GM12892 (cell line): ENCODE measurements around the gene SYNE1.
A peak's percentile ranks its signal among the peaks of the same experiment; 100 is the strongest.

Experiments
- DNase-seq: peaks from one replicate; pipeline ENCODE4 v3.0.0; 2011; ENCODE audit not compliant: insufficient read length
- FAIRE-seq: peaks from 2 replicates; lab custom pipeline; 2011; peaks lifted over from hg19 to GRCh38; lab: Jason Lieb, UNC
- POLR2A ChIP-seq: IDR thresholded peaks from 2 replicates; pipeline ENCODE4 v1.6.1; 2011; ENCODE audit warnings: low read depth, low read length, control low read depth
- POLR2AphosphoS5 ChIP-seq: IDR thresholded peaks from 2 replicates; pipeline ENCODE4 v1.6.1; 2011; ENCODE audit warnings: low read depth, low read length, control low read depth
- TAF1 ChIP-seq: IDR thresholded peaks from 2 replicates; pipeline ENCODE4 v1.6.1; 2011; ENCODE audit warnings: low read depth, mild to moderate bottlenecking, control low read depth, low read length, borderline replicate concordance

Gene SYNE1

DNA sequence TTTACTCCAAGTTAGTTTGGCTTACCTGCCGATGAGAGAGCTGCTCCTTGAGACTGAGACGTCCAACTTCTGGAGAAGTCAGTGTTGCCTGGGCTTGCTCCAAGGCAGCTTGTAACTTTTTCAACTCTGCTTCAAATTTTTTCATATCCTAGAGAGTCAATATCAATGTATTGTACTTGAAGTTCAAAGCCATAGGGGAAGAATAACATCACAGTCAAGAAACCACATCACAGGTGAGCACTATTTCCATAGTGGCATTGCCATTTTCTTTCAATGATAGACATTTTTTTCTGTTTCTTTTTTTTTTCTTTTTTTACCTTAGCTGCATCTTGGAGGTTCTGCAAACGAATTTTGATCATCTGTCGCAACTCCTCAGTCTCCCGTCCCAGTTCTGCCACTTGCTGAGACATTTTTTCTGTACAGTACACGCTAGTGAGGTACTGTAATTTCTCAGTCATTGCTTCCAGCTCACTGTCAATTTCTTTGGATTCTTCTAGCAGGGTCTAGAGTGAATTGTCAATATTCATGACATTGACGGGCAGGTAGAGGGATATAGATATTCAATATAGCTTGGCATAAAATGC, 326.7 kb downstream of the SYNE1 start:
- TF ChIP-seq TAF1 (no peak), POLR2AphosphoS5 (no peak), POLR2A (no peak)
- no peak for FAIRE-seq
- no peak for DNase-seq

DNA sequence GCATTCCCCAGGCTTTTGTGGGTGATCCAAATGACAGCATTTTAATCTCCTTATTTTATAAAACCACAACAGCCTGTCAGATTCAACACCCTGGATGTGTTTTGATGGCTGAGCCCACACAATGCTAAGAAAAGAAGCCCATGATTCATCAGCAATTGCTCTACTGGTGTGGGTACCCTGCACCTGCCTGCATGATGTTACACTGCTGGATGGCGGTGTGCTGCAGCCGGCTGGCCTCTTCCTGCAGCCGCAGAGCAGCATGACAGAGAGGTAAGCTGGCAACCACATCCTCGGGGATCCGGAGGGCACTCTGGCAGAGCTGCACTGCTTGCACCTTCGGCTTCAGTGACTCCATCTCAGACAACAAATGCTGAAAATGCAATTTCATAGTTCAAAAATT, 327.5 kb downstream of the SYNE1 start:
- no peak for DNase-seq
- FAIRE-seq = no peak
- TF ChIP-seq TAF1 = no peak
- TF ChIP-seq POLR2AphosphoS5 = no peak
- TF ChIP-seq POLR2A = no peak

DNA sequence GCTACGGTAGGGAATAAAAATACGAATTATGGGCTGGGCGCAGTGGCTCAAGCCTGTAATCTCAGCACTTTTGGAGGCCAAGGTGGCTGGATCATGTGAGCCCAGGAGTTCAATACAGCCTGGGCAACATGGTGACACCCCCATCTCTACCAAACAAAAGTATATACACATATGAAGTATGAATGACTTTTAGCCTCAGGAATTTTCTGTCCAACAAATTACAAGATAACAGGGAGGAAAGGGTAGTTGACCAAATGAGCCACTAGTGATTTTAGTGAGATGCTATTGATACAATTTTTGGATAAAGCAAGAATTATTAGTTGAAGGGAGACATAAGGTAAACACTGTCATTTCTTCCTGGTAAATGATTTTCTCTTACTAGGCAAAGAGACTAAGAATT, 328.2 kb downstream of the SYNE1 start:
- FAIRE-seq (no peak), DNase-seq (no peak)
- TF ChIP-seq POLR2AphosphoS5 (no peak), TAF1 (no peak), POLR2A (no peak)

DNA sequence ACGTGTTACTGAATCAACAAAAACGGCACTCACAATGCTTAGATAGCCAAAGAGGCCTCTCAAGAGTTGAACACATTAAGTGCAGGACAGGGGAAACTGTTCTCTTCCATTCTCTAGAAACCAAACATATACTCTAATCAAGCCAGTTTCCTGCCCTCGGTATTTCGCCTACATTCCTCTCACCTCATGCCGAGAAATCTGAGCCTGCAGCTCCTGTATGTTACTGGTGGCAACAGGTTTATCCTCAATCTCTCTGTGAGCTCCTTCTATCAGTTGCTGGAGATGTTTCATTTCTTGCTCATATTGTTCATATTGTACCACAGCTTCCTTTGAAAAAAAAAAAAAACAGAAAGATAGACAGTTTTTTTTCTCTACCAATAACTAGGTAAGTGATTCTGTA, 328.9 kb downstream of the SYNE1 start:
- TF ChIP-seq POLR2A = no peak
- no peak for TF ChIP-seq TAF1
- no peak for TF ChIP-seq POLR2AphosphoS5
- FAIRE-seq (no peak), DNase-seq (no peak)

DNA sequence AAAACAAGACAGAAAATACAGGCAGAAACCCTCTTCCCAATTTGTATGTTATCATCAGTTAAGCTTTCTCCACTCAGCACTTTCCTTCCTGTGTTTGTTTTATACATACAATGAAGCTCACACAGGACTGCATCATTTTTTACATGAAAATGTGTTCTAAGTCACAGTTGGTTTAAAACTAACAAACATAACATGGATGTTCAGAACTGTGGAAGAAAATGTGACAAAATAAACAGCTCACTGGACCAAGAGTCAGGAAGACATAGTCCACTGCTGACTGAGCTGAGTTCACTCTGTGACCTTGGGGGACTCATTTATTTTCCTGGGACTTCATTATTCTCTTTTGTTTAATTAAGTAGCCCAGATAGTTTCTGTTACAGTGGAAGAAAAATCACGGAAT, 331.5 kb downstream of the SYNE1 start:
- FAIRE-seq (no peak), DNase-seq (no peak)
- no peak for TF ChIP-seq POLR2AphosphoS5
- TF ChIP-seq POLR2A = no peak
- TF ChIP-seq TAF1 = no peak

DNA sequence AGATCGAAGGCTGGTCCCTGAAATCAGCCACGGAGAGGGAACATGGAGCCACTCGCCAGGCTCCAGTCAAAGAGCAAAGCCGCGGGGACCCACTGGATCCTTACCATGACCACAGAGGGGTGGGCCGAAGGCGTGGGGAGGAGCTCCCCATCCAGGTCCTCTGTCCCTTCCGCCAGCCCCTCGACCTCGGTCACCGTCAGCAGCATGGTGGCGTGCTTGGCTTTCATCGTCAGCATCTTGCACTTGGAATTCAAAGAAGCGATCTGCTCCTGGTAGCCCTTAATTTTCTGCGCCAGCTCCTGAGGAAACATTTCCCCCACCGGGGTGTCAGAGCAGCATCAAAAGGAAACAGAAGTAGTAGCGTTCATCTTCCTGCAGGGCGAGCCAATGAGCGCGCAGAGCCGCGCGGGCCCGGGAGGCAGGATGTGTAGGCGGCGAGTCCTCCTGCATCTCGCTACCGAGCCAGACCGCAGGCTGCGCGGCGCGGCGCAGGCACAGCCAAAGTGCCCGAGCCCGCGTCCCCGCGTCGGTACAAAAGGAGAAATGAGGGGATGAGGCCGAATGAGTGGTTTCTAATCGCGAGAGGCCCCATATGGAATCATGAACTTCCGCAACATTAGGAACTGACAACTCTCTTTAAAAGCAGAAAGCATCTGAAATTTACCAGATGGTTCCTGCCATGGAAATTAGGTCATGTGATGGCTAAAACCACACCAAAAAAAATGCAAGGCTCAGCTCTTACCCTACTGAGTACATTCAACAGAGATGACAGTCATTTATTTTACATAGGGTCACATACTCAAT, 335.2 kb downstream of the SYNE1 start:
- peak; percentile 51; the same call in 1 of the 2 replicates for TF ChIP-seq POLR2AphosphoS5
- TF ChIP-seq POLR2A = peak; percentile 59; the same call in 1 of the 2 replicates
- TF ChIP-seq TAF1 = 0 out of 2 replicates have a peak, but pooled peaks have one; percentile 34
- peak; percentile 97 for FAIRE-seq
- DNase-seq = peak; percentile 42

DNA sequence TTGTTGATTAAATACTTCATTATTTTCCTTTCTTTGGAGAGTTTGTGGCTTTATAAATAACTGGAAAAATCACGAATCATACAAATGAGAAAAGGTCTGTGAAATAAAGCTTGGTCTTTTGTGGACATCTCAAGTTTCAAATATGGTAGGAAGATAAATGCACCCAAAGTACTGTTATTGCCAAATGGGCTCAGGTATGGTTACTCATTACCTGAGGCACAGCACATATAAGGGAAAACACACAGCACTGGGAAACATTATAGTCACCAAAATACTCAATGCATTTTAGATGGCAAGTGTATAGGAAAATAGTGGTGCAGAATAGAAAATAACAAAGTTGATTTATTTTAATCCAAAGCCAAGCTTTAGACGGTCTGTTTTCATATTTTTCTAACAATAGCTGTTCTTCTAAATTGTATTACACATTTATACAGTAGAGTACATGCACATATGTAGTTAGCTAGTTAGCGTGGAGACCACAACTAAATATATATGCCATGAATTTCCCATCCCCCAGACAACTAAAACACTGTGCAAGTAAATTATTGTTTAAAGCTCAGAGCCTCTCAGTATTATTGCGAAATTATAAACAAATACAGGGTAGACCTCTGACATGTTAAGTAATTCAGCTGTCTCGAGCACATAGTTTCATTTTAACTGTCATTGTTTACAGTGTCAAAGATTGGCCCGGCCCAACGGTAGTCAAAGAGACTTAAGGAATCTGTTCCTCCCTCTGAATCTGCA, 336.0 kb downstream of the SYNE1 start:
- DNase-seq (no peak), FAIRE-seq (peak; percentile 40)
- TF ChIP-seq POLR2AphosphoS5 (no peak), TAF1 (no peak), POLR2A (no peak)

DNA sequence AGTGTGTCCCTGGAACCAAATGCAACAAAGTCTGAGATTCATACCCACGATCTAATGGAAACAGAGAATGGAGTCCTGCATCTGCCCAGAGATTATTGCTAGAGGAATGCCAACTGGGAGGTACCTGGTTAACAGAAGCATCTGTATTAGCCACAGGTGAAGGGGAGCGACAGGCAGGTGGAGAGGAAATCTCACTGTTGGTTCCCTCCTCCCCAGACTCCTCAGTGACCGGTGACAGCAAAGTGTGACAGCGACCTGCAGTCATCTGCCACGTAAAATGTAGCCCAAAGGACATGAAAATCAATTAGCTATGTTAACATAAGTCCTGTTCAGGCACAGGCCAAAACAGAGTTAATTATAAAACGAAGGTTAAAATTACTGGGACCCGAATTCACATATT, 336.6 kb downstream of the SYNE1 start:
- TF ChIP-seq POLR2A = no peak
- TF ChIP-seq TAF1 = no peak
- TF ChIP-seq POLR2AphosphoS5 = no peak
- no peak for FAIRE-seq
- no peak for DNase-seq

DNA sequence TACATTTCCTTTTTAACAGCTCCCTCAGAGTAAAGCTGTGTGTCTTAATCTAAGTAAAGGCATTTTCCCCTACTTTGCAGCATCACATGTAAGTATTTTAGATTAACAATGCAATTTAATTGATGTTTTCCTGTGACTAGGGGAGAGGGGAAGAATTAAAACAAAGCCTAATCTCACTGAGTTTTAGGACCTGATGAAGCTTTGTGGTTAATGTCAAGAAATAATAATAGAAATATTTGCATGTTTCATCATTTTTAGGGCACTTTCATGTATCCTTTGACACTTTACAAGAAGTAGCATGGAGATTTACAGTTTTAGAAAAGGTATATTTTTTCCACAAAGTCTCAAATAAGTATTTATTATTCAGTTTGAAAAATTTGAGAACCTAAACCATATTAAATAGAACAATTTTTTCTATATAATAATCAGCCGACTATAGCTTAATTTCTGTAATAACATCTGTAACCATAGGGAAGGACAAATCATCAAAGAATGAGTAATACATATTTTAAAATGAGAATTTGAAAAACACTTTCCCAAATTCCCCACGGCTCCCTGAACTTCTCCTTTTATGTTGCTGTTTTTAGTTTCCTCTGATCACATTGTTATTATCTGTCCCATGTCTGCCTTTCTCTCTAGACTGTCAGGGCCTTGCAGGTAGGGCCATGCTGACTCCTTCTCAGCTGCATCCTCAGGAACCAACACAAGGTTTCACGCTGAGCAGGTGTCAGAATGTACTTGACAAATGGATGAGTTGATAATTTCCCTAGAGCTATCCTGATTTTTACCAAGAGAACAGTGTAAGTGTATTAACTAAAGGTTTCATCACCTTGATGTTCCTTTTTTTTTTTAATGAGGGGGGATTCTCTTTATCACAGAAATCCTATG, 338.1 kb downstream of the SYNE1 start:
- FAIRE-seq = no peak
- no peak for DNase-seq

DNA sequence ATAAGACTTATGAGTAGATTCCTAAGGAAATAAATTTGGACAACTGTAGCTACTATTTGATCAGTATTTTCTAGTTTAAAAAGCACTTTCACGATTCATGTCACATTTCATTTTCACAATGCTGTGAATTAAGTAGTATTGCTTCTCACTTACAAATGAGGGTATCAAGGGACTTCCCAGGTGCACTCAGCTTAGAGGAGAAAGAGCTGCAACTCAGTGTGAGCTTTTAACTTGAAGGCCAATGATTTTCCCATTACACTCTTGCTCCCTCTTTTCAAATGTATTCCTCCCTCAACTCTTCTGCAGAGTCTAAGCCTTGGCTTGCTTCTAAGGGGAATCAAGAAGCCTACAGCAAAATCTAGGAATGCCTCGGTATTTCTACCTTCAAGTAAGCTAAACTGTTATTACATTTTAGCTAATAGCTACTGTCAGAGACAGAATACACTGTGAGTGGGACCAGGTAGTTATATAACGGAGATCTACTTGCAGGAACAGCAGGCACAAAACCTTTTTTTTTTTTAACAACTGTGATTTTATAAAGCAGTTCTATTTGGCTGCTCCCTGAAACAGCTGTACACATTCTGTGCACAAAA, 339.0 kb downstream of the SYNE1 start:
- peak; percentile 66 for FAIRE-seq
- no peak for DNase-seq
- no peak for TF ChIP-seq TAF1

More for the DNA sequence above, 338.1 kb downstream of the SYNE1 start:
- TF ChIP-seq TAF1 (no peak), POLR2A (no peak), POLR2AphosphoS5 (no peak)
